HG03469 (cell line): ENCODE results near the gene HS6ST1.

Source experiments
- ATAC-seq: cut with Tn5 transposase; IDR thresholded peaks from one replicate; pipeline ENCODE4 v1.9.1; 2021; ENCODE audit warnings: mild to moderate bottlenecking, moderate library complexity, moderate number of reproducible peaks; ENCODE audit not compliant: unreplicated experiment

HS6ST1 gene

DNA sequence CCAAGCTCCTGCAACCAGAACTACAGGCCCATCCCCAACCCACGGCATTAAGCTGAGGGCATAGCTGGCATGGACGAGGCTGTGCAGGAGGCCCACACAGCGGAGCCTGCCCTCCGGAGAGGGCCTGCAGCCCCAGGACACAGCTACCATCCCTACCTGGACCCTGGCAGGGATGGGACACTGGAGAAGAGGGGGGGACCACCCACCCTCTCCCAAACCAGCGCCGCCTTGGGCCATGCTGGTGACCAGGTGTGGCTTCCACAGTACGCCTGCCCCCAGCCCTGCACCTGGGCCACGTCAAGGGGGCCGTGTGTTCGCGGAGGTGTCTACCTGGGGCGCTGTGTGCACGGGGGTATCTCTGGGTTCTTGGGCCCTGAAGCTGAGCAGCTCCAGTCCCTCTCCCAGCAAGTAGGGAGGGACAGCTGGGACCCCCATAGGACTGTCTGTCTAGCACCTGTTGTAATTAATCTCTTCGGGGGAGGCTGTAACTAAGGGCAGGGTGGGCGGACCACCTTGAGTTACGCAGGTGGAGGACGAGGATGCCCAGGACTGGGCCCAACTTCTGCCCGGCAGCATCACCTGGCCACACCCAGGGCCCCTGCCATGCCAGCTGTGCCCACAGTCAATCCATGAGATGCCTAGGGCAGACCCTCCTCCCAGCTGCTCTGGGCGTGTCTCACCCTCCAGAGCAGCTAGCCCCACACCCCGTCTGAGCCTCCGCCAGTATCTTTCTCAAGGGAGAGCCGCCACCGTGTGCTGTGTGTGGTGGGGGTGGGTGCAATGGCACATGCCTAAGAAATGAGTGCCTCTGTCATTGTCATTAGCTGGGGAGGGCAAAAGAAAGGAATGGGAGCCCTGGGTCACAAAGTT lies 18.3 kb downstream of the HS6ST1 start:
- no peak for ATAC-seq

DNA sequence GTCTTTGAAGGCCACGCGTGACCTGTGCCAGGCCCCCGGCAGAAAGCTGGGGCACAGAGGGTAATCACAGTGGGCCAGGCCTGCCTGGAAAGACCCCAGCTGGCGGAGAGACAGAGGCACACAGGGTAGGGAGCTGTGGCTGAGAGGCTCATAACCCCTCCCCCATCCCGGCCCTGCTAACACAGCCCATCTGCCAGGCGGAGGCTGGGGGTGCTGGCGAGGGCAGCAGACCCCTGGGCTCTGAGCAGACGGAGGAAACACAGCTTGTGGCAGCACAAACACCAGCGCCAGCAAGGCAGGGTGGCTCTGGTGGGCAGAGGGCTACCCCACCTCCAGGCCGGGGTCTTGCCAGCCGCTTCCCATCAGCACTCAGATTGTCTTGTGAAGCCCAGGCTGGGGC lies 19.0 kb downstream of the HS6ST1 start:
- no peak for ATAC-seq

DNA sequence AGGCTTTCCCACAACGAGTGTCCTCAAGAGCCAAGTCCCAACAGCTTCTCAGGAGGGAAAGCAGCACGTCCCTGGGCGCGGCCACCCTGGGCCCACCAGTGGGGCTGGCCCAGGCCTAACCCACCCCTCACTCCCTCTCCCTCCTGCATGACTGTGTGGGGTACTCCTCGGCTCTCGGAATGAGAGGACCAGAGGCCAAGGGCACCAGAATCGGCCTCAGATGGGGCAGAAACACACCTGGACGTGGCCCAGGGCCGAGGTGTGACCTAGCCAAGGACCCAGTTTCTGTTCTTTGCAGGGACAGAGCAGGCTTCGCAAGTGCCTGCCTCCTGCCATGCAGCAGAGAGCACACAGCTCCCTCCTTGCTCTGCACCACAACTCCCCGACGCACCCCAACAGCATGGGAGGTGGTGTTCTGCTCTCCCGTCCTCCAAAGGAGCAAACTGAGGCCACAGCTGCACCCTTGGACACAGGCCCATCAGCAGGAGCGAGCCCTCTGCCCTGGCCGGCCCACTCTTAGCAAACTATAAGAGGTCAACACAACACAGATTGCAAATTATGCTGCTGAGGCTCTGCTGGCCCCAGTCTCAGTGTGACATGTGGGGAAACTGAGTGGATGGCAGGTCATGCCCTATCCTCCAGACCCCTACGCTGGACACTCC lies 19.7 kb downstream of the HS6ST1 start:
- ATAC-seq: no peak

DNA sequence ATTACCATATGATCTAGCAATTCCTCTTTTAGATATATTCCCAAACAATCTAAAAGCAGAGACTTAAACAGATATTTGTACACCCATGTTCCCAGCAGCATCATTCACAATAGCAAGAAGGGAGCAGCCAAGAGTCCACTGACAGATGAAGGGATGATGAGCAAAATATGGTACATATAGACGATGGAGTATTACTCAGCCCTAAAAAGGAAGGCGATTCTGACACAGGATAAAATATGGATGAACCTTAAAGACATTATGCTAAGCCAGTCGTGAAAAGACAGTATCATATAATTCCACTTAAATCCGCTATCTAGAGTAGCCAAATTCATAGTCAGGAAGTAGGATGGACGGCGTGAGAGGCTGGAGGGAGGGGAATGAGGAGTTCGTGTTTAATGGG lies 20.4 kb downstream of the HS6ST1 start:
- ATAC-seq: no peak

DNA sequence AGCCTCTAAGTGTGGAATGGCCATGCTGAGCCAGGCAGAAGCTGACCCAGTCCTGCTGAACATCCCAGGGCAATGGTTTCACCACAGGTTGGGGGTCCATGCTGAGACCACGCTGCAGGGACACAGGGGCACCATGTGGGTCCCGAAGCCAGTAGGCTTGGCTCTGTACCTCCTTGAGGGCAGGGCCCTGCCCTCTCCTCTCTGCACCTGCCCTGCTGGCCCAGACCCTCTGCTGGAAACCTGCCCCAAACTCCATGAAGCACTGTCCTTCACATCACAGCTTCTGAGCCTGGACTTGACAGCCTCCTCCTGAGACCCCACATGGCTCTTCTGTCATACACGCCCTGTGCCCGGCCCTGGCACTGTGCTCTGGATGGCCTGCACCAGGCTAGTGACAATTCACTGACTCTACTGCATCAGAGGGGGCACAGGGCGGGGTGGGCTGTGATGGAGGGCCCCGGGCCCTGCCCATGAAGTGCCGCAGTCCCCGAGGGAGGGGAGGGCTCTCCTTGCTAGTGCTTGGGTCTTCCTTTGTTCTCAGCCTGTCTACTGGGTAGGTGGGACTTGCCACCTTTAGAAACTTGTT lies 24.7 kb downstream of the HS6ST1 start:
- ATAC-seq: no peak

DNA sequence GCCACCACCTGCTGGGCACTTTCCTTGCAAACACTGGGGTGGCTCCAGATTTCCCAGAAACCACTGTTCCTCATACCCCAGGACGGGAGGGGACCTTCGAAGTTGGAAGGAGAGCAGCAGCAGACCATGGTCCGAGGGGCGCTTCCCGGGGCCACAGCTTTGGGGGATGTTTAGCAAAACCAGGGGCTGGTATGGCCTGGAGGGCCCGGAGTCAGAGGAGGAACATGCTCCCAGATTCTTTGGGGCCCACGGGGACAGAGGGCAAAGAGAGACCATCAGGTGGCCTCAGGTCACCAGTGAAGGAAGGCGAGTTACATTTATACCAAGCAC lies 25.3 kb downstream of the HS6ST1 start:
- no peak for ATAC-seq

DNA sequence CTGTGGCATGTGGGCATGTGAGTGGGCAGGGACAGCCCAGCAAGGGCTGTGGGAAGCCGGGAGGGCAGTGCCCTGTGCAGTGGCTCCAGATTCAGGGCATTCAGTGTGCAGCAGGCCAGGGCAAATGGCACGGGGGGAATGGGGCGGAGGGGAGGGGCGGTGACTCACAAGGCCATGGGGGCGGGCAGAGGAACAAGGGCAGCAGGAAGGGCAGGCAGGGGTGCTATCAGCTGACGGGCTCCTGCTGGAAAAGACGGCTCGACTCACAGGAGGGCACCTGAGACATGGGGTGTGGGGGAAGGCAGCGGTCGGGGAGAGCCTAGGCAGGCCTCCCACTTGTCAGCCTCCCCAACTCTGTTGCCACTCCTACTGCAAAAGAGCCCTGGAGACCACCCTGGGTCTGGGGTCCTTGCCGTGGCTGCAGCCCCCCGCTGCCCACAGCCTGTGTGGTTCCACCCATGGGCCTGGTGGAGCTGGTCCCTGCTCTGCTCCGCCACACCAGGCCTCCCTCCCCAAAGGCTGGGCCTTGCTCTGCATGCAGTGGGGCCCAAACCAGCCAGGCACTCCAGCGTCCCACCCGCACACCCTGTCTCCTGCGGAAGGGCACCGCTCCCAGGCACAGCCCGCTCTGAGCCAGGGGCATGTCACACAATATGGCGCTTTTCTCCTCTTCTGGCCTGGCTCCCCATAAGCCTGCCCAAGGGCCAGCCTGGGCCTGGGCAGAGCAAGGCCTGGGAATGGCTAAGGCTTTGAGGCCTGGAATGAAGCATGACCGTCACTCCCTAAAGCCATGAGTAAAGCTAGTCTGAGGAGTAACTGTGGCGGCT lies 25.9 kb downstream of the HS6ST1 start:
- ATAC-seq: no peak

DNA sequence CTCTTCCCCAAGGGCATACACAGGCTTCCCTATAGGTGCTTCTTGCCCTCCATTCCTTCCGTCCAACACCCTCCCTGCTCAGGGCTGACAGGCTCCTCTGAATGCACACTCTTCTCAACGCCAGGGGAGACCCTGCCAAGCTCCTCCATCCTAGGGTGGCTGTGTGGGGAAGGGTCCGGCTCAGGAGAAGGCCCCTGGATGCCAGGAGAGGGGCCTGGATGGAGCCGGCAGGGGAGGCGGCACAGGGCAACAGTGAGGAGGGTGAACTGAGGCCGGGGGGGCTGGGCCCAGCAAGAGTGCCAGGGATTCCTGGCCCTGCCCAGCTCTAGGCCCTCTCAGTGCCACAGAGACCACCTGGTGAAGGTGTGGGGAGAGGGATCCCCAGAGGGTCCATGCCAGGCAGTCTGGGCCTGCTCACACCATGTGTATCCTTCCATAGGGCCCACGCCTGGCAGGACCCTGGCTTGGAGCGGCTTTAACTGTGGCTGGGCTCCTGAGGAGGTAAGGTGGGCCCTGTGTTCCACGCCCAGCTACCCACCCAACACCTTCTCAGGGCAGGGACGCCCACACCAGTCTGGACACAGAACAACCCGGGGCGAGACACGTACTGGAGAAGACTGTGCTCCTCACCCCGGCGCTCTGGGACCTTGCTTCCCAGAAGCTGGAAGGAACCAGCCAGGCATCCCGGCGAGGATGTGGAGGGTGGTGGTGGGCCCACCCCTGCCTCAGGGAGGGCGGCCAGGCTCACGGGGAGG lies 26.6 kb downstream of the HS6ST1 start:
- ATAC-seq: no peak

DNA sequence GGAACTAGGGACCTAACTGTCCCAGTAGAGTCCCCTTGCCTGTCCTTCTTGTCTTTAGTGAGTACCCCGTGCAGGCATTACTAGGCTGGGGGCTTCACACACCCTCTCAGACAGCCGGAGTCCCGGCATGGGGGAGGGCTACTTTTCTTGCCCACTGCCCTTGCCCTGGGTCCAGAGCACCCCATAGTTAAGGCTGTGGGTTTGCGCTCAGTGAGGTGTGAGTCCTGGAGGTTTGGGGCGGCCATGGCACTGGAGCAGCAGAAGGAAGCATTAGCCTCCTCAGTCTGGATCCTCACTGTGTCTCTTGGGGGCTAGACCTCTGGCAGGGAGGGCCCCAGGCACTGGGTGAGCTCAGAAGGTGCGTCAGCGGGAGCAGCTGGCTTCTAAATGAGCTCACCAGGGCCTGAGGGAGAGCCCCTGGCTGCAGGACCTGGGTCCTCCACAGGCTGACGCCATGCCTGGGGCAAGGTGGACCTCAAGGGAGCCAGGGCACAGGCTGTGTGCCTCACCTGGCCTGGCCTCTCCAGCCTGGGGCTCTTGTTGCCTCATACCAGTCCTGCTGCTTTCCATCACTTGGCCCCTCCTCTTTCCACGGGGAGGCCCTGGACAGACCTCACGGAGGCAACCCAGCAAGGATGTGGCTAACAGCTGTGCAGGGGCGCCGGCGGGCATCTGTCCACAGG lies 27.4 kb downstream of the HS6ST1 start:
- no peak for ATAC-seq

DNA sequence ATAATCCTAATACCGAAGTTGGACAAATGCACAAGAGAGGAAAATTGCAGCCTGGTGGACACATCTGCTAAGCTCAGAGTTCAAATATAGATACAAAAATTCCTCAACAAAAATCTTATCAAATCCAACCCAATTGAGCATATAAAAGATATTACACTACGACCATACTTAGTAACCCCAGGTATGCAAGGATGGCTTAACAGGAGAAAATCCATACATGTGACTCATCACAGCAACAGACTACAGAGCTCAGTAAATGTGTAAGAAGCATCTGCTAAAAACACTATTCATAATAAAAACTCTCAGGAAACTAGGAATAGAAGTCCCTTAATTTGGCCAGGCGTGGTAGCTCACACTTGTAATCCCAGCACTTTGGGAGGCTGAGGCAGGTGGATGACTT lies 28.3 kb downstream of the HS6ST1 start:
- no peak for ATAC-seq

DNA sequence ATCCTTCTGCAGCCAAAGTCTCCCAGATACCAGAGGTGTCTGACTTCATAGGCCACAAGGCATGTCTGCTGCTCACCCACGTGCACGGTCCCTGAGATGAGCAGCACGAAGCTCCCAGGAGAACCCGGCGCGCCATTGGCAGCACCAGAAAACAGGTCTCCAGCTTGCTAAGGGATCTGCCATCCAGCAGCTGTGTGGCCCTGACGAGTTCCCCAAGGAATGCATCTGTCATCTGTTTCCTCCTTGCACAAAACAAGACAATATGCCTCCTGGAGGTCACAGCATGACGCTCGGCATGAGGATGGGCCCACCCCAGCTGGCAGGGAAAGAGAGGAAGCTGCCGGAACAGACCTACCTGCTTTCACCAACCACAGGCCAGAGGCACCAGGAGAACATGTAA lies 29.2 kb downstream of the HS6ST1 start:
- ATAC-seq: no peak

DNA sequence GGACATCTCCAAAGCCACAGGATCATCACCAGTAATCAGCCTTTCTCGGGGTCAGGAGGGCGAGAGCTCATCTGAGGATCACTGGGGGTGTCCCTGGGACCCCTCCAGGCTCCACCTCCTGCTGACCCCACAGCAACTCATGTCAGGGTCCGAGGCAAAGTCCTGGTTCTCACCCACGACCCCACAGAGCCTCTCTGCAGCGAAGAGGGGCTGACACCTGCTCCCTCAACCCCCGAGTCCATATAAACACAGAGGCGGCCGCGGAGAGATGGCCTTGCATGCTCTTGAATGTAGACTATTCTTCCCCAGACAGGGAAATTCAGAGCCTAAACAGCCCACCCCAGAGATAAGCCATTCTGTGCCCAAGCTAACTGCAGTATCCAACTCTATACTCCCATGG lies 29.9 kb downstream of the HS6ST1 start:
- no peak for ATAC-seq

DNA sequence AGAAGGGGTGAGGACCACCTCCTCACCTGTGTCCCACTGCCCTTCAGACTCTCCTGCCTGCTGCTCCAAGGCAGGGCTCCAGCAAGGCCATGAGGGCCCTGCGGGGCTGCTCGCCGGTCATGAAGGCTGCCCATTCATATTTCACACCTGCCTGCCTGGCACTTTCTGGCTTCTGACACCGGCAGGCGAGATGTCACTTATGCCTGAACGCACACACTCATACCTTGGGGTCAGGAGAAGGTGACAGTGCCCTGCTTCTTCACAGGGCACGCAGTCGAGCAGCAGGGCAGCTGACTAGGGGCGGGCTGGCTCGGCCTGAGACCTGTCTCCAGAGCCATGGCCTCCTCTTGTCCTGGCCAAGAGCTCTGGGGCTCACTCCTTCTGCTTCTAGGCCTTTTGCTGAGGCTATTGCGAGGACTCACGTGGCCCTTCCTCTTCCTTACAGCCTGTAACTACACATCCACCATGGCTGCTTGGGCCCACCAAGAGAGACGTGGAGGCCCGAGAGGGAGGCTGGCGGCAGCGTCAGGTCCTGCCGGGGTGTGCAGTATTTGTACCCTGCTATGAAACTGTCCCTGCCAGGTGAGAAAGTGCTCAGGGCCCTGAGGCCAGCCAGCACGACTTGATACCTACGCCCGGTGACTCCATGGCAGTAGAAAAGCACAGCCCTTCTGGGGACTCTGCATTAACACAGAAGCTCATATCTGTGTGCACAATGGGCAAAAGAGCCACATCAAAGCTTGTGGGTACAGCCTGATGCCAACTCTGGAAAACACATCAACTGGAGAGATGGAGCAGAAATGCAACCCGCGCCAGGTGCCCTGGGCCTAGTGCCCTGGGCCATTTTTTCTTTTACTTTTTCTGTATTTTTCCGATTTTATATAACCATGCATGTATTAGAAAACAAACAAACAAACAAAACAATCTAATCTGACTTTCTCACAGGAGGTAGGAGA lies 30.6 kb downstream of the HS6ST1 start:
- no peak for ATAC-seq

DNA sequence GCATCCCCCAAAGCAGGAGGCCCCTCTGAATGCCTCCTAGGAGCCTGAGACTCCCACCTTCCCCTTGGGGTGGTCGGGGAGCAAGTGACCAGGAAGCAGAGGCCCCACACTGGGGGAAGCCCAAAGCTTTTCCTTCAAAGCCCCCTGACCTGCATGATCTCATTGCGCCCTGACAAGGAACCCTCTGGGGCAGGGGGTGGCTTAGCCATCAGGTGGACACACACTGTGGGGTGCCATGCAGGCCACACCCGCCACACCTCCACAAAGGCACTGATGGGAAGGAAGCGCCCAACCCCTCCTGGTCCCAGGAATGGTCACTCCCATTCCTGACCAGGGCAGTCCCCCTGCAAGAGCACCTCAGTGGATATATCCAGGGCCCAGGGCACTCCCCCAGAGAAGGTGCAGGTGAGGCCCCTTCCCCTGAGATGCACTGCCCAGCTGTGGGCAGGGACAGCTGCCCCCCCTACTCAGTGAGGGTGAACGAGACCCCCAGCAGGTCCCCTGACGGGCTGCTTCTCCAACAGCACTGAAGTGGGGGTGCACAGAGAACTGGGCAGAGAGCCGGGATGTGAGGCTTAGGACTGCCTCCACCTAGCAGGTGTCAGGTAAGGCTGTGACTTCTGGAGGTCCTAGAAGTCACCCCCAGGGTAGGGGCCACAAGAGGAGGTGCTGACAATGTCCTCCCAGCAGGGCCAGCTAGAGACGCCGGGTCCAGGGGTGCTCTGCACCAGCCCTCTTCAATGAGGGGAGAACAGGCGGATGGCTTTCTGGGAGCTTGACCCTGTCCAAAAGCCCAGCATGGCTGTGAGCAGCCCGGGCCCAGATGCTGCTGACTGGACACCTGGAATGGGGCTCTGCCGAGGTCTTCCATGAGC lies 31.5 kb downstream of the HS6ST1 start:
- no peak for ATAC-seq

DNA sequence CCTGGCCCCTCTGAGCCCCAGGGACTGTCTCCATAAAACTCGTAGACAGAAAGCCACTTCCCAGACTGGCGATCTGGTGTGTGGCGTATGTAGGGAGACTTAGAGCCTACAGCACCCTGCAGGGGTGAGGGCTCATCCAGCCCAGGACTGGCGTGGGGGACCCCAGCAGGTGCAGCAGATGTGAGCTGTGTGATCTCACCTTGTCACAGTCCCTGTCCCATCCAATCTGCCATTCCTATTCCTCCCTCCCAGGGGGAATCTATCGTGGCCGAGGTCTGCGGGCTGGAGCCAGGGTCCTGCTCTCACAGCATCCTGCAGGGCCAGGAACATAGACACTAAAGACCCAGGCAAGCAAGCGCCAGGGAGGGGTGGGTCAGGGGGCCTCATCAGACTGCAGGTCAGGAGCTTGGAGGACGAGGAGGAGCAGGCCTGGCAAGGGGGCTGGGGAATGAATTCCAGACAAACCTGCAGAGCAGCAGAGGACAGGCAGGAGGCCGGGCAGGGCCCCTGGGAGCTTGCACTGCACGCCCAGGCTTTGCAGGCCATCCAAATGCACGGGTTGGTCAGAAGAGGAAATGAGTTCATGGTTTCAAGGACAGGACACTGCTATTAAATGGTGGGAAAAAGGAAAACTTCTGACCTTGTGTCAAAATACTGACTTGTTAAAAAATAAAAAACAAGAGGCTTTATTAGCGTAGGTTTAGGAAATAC lies 32.5 kb downstream of the HS6ST1 start:
- no peak for ATAC-seq

DNA sequence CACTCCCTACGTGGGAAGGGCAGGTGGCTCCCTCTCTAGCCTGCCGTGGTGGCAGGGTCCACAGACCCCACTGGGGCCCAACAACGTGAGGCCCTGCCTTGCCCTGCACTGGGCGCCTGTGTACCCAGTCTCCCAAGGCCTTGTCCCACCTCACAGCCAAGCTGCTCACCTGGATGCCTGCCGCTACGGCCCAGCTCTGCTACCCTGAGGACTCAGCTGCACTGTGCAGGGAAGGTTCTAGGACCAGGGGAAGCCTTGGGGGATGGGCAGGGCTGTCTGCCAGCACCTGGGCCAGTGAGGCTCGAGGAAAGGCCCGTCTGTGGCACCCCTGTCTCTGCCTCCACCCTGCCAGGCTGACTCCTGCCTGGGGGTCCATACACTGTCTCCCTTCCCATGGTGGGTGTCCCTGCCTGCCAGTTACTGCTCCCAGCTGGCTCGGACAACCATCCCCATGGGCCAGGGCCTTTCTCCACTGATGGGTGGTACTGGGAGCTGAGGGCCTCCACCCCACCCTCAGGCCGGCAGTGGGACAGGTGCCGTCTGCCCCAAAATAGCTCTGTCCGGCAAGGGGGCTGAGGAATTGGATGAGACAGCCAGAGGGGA lies 33.2 kb downstream of the HS6ST1 start:
- no peak for ATAC-seq

DNA sequence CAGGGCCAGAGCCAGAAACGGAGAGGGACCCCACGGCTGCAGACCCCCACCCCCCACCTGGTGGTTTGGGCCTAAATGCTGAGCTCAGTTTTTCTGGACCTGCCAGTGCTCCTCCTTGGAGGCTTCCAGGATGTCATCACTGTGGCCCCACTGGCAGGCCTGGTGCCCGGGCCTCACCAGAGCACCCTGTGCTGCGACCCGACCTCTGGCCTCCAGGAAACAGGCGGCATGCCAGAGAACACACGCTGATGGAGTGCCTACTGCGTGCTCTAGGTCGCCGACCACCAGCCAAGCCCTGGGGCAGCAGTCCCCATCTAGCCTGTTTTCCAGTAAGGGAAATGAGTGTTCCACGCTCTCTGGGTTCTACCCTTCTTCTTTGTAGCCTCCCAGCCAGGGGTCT lies 33.8 kb downstream of the HS6ST1 start:
- ATAC-seq: no peak
